HG02642 (cell line): ENCODE data around the gene MTREX.

ENCODE experiments used
- ATAC-seq: cut with Tn5 transposase; IDR thresholded peaks from one replicate; pipeline ENCODE4 v1.9.1; 2021; ENCODE audit warnings: mild to moderate bottlenecking; ENCODE audit not compliant: unreplicated experiment, poor library complexity

MTREX gene

GRCh38 chr5:55418994-55419968 lies 111.5 kb downstream of the MTREX start:
- ATAC-seq: no peak

DNA sequence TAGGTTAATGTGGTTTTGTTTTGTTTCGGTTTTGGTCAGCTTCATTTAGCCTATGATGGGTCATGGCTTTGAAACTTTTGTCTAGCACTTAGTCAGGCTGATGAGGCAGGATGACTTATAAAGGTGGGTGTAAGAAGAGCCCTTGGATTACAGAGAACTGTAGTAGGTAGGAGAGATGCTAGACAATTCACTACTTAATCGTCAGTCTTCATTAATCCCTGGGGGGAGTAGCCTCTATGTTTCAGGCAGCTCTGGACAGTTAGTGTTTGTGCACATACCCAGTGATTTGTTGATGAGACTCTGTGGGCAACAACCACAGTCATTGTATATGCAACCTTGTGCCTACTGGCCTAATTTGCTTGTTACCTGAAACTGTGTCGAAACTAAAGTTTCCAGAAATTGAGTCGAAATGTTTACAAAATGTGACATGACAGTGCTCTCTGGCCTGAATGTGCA lies 113.3 kb downstream of the MTREX start:
- ATAC-seq: peak; percentile 88

DNA sequence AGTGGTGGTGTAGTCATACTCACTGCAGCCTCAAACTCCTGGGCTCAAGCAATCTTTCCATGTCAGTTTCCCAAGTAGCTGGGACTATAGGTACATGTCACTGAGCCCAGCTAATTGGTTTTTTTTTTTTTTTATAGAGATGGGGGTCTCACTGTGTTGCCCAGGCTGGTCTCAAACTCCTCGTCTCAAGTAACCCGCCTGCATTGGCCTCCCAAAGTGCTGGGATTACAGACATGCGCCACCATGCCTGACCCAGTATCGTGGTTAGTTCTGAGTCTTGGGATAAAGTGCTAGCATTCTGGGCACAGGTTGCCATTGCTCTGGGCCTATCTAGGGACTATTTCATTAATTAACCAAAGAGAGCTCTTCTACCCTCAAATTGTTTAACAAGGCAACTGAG lies 118.7 kb downstream of the MTREX start:
- ATAC-seq: no peak

GRCh38 chr5:55427157-55427556 lies 119.4 kb downstream of the MTREX start:
- ATAC-seq: no peak

GRCh38 chr5:55429221-55429612 lies 121.4 kb downstream of the MTREX start:
- ATAC-seq: no peak

DNA sequence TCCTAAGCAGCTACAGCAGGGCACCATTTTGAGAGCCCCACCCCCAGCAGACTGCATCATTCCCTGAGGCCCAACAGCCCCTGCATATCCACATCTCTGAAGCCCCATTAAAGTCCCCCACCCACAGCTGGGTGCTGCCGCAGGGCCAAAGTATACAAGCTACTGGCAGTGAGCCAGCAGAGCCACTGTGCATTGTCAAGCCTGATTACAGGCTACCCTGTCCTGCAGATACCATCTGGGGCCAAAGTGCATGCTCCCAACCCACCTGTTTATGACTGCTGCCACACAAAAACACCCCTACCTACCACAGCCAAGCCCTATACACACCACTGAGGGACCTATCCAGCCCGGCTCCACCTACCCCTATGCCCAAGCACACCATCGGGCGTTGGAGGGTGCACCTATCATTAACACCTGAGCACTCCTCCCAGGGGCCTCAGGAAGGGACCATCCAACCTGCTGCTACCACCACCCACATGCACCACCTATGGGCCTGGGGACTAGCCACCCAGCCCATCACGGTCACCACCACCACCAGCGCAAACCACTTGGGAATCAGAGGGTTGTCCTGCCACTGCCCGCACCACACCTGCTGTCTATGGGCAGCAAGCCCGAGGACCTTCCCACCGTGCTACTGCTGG lies 121.9 kb downstream of the MTREX start:
- ATAC-seq: no peak

DNA sequence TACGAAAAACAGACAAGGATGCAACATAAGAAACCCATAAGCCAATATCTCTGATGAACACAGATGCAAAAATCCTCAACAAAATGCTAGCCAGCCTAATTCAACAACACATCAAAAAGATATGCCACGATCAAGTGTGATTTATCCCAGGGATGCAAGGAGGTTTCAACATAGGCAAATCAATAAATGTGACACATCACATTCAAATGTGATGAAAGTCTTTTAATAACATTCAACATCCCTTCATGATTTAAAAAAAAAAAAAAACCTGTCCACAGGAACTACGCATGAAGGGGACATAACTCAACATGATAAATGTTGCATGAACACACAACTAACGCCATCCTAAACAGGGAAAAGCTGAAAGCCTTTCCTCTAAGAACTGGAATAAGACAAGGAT lies 124.8 kb downstream of the MTREX start:
- ATAC-seq: no peak

DNA sequence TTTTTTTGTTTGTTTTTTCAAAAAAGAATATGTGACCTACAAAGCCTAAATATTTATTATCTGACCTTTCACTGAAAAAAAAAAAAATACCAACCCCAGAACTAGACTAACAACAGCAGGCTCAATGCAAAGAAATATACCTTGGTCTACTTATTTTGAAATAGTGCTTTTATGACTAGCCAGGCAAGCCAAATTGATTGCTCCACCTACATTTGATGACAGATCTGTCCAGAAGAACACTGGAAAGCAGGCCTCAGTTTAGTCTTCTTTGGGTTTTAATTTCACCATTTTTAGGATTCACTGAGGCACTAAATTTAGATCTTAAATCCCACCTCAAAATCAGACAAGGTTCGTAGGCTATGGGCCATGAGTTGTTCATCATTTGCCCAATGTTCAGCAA lies 129.7 kb downstream of the MTREX start:
- no peak for ATAC-seq

DNA sequence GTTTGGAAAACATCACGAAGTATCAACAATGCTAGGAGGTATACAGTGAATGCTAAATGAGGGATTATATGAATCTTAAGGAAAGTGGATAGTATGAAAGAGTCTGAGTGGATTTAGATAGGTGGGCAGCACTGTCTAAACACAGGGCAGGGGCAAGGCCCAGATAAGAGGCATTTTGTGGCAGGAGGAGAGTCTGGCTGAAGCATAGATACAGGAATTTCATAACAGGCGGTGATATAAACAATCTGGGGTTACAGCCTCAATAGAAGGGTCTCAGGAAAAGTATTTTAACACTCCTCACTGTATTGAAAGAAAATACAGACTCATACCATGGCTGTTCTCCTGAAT lies 130.0 kb downstream of the MTREX start:
- ATAC-seq: no peak

DNA sequence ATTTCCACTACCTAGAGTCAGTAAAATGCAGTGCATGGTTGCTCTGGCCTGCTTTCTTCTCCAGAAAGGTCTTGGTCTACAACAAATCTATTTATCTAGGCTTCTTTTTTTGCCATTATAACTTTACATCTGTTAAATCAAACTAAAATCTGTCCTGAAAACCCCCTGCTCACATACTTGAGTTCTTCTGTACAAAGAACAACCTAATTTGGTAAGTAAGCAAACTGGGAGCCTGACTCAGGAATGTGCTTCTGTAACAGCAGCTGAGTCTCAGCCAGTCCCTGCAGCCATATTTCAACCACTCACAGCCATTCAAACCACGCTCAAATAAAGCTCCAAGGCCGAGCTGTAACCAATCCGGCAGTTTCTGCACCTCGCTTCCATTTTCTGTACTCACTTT lies 131.2 kb downstream of the MTREX start:
- ATAC-seq: no peak

GRCh38 chr5:55440188-55440646 lies 132.4 kb downstream of the MTREX start:
- ATAC-seq: no peak

DNA sequence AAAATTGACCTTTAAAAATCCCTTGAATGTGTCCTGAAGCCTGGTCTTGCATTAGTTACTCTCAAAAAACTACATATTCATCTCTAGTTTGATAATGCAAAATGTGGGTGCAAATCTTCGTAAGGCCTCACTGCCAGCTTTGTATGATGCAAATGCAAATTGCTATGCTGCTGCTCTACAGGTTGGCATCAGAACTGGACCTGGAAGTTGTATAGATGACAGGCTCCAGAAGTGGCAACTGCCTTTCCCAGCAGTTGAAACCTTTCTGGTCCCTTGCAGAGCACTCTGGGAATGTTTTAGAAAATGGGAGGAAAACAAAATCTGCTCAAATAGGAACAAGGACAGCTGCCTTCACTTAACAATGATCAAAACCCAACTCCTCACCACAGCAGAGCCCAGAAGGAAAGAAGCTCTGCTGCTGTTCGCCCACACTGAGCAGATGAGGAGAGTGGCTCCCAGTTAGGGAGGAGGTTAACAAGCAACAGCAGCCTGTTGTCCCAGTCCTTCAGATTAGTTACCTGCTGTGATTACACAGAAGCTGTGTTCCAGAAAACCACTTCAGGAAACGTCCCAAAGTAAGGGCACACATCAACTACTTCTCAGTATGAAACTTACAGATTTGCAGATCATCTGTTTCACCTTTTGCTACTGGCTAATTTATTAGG lies 133.4 kb downstream of the MTREX start:
- ATAC-seq: no peak

GRCh38 chr5:55441954-55442353 lies 134.2 kb downstream of the MTREX start:
- ATAC-seq: no peak

DNA sequence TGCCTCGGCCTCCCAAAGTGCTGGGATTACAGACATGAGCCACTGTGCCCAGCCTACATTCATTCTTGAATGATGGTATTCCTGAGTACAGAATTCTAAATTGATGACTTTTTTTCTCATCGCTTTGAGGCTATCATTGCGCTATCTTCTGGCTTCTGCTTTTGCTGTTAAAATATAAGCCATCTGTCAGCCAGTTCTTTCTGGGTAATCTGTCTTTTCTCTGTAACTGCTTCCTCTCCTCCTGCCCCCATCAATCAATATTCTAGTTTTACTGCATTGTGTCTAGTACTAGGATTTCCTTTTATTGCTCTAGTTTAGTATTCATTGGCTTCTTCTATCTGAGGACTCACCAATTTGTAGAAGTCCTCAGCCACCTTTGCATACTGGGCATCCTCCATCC lies 138.0 kb downstream of the MTREX start:
- no peak for ATAC-seq

DNA sequence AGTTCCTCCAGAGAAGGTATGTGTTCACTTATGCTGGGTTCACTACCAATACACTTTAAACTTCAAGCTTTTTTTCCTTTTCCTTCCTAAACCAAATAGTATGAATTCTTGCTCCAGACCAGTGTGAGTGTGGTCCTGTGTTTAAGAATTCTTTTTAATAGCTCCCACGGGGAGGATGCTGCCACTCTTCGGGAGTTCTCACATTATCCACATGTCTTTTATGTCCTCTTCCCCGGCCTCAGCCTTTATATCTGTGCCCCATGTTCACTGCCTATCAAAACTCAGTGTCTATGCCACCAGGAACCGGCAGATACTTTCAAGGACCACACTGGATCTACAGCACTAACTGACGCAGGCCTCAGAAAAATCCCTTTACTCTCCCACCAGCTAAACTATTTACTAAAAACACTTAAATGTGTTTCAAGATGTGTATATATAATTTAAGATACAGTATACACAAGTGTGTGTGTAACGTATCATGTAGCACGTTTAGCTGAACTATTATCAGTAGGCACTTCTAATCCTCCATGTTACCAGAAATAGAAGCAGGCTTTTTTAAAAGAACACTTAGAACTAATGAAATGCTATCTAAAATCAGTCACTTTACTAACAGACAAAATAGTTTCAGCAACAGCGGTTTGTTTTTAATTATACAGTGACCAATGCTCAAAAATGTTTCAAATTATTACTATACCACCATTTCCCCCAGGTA lies 139.0 kb downstream of the MTREX start:
- no peak for ATAC-seq

- ATAC-seq: no peak
Measured at GRCh38 chr5:55450050-55450765, 142.4 kb downstream of the MTREX start.

DNA sequence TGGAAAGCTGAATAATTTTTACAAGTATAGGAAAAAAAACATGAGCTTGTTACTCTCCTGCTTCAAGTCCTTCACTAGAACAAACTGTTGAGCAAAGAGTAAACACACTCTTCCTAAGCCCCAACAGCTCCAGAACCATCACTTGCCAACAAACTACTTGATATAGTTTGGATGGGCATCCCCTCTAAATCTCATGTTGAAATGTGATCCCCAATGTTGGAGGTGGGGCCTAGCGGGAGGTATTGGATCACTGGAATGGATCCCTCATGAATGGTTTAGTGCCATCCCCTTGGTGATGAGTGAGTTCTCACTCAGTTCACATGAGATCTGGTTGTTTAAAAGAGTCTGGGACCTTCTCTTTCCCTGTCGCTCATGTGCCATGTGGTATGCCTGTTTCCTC lies 144.2 kb downstream of the MTREX start:
- no peak for ATAC-seq

DNA sequence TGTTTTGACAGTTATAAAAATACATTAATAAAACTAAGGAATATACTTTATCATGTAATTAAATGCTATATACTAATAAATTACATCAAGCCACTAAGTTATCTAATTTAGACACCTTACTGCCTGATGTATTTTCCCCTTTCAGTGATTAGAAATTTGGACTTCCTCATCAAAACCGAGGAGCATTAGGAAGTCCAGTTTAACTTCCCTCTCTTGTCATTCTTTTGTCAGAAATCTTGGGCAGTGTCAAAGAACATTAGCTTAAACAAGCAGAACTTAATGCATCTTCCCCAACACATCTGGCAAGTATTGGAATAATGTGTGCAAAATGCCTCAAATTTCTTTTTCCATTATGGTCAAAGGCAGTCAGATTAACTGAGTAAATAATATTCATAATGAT lies 145.4 kb downstream of the MTREX start:
- ATAC-seq: no peak

- ATAC-seq: no peak
Measured at GRCh38 chr5:55454282-55454681, 146.5 kb downstream of the MTREX start.
